Adrenal gland (tissue), 5 donors: ENCODE results near the gene MYLK.

ENCODE experiments used
- POLR2A ChIP-seq, 2 donors: fragments of 450-650 bp; IDR thresholded peaks; one replicate each; pipeline ENCODE4 v1.6.1; 2017; ENCODE audit warnings: antibody characterized with exemption in 2 of 2, mild to moderate bottlenecking in 2 of 2, moderate library complexity in 1 of 2
- TF ChIP-seq, protein P1 (sequence below), 6 experiments: fragments of 450-650 bp in 4 of 6; fragments of 200-600 bp in 2 of 6; sonication (generic) in 1 of 6; IDR thresholded peaks; 1 replicate in 5 of 6; 2 replicates in 1 of 6; pipeline versions ENCODE4 v1.5.1 to v1.8.0; 2016 to 2021; ENCODE audit warnings: antibody characterized with exemption in 6 of 6, mild to moderate bottlenecking in 2 of 6, moderate library complexity in 1 of 6
- donor health status: DM: no; HTN: no; CAD: no.

DNA sequence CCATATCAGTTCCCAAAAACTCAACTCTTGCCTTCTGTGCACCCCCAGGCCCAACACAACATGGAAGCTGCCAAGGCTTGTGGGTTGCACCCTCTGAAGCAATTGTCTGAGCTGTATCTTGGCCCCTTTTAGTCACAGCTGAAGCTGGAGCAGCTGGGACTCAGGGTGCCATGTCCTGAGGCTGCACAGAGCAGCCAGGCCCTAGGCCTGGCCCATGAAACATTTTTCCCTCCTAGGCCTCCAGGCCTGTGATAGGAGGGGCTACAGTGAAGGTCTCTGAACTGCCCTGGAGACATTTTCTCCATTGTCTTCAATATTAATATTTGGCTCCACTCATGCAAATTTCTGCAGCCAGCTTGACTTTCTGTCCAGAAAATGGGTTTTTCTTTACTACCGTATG, 8.1 kb upstream of the MYLK start:
- TF ChIP-seq, protein P1, sequence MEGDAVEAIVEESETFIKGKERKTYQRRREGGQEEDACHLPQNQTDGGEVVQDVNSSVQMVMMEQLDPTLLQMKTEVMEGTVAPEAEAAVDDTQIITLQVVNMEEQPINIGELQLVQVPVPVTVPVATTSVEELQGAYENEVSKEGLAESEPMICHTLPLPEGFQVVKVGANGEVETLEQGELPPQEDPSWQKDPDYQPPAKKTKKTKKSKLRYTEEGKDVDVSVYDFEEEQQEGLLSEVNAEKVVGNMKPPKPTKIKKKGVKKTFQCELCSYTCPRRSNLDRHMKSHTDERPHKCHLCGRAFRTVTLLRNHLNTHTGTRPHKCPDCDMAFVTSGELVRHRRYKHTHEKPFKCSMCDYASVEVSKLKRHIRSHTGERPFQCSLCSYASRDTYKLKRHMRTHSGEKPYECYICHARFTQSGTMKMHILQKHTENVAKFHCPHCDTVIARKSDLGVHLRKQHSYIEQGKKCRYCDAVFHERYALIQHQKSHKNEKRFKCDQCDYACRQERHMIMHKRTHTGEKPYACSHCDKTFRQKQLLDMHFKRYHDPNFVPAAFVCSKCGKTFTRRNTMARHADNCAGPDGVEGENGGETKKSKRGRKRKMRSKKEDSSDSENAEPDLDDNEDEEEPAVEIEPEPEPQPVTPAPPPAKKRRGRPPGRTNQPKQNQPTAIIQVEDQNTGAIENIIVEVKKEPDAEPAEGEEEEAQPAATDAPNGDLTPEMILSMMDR (IDR thresholded peaks at IDR 0.05), result no peak
- TF ChIP-seq POLR2A (IDR thresholded peaks at IDR 0.05), result no peak
